HL-60/S4 (cell line): ENCODE results near the gene CBX7.

Experiments
- in situ Hi-C: fragments of 300-500 bp; cut with MboI; formaldehyde crosslinking; loops from 2 replicates; pipeline ENCODE4 v1.14.3; 2022; ENCODE audit warnings: low sequenced_read_pairs

Gene CBX7

GRCh38 chr22:39148727-39149535 lies 3.5 kb downstream of the CBX7 start:
- in situ Hi-C loops = no loop called here

DNA sequence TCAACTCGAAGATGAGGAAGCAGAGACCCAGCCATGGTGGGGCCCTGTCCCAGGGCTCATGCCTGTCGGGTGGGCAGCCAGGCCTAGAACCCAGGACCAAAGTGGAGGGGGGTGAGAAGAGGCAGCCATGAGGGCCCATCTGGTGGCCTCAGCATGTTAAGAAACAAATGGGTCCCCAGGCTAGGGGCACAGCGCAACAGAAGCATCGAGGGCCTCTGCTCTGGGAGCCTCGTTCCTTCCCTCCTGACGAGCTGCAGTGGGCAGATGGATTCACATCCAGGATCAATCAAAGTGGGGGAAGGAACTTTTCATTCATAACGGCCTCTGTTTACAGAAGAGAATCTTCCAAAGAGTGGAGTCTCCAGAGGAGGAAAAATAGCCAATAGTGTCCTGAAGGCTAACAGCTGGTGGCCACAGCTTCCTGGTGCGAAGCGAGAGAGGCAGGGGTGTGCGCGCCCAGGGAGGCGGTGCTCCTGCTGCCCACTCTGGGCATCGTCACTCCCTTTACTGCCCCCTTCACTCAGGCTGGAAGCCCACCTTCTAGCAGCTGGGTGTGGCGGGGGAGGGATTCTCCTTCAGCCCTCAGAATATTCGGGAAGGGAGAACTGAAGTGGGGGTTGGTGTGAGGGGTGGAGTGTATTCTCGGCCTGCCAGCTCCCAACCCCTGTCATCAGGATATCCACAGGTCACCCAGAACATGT lies 4.3 kb downstream of the CBX7 start:
- in situ Hi-C loops = no loop called here

GRCh38 chr22:39147335-39148025 lies 5.0 kb downstream of the CBX7 start:
- in situ Hi-C loops = no loop called here

DNA sequence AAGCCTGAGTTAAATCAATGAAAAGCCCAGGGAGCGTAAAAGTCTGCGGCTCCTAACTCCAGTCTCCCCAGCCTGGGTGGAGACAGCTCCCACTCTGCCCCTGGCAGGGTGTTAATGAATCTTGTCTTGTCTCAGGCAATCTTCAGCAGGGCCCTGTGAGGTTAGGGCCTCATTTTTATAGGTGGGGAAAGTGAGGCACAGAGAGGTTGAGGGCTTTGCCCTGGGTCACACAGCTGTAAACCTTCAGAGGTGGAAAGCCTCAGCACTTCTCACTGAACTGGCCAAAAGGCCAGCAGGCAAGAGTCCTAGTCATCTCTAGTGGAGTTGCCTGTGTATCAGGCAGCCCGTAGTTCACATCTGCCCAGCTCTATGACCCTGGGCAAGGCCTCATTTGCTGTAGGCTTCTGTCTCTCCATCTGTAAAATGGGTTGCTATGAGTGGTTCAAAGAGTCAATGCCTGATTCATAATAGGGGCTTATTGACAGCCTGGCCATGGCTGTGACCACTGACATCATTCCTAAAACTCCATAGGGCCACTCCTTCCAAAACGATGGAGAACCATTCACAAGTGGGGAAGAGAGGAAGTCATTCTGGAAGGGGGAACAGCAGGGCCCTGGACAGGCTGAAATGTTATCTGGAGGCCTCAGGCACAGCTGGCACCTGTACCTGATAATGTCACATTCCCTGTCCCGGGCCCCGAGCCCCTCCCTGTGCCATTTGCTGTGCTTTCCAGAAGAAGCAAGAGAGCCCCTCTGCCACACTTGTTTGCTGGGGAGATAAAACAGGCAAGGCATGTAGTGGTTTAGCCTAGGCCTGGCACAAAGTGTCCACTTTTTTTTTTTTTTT lies 6.0 kb downstream of the CBX7 start:
- in situ Hi-C loops = no loop called here

- in situ Hi-C loops = no loop called here
Observed at GRCh38 chr22:39144101-39144767, 8.2 kb downstream of the CBX7 start.

DNA sequence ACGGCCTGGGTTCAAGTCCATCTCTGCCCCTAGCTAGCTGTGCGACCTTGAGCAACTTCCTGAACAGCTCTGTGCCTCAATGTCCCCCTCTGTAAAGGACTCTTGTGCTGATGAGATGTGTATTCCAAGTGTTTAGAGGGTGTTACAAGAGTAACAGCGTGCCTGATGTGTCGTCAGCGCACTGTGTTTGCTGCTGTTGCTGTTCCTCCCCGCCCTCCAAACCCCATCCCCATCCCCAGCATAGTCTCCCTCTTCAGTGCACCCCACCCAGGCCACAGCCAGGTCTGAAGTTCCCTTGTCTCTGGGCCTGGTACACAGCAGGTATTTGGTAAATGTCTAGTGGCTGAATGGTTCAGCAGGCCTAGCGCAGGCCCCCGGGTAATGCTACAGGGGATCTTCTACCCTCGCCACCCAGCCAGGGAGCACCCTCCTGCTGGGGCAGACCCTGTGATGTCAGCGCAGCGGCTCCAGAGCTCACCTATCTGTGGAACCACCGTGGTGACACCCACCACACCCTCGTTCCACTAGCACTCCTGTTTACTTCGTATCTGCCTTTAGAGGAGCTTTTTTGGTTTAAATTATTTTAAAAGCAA lies 10.3 kb downstream of the CBX7 start:
- in situ Hi-C loops = no loop called here

DNA sequence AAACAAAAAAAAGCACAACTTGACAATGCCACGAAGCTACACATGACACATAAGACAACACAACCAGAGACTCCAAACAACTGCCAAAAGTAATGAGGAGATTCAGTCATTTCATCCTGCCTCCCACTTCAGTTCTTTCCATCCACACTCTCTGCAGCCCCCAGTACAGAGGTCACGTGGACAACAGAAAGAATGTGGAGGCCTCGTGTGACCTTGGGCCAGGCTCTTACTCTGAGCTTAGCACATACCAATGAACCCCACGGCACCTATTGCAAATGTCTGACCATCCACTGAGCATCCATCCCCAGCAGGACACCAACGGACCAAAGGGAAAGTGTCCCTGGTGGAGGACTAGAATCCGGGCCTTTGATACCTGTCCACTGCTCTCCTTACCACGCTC lies 12.5 kb downstream of the CBX7 start:
- in situ Hi-C loops = no loop called here

GRCh38 chr22:39138357-39138997 lies 14.0 kb downstream of the CBX7 start:
- in situ Hi-C loops = no loop called here

GRCh38 chr22:39136317-39136716 lies 16.2 kb downstream of the CBX7 start:
- in situ Hi-C loops = no loop called here

DNA sequence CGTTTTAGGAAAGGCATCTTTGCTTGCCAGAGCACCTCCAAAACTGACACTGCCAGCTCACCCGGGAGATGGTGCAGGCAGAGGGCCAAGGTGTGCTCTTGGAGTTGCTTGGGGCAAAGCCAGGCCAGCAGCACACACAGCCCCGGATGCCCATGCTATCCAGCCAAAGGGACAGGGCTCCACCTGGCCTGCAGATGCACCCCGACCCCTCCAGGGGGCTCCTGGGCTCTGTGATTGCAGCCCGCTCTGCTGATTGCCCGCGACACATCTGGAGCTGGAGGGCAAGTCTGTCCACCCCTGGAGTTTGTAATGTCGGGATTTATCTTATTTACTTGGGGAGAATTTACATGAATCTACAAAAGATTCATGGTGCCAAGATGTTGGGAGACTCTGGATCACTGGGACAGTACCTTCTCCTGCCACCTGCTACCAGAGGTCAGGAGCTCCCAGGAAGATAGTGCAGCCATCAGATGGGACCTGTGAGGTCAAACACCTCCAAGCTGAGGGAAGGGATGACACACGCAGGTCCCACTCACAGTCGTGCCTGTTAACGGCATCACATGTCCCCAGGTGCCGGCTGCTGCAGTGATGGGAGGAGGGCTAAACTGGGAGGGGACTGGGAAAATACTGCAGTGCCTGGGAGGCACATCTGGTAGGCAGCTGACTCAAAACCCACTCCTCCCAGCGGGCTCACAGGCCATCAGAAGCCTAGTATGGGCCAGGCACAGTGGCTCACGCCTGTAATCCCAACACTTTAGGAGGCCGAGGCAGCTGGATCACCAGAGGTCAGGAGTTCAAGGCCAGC lies 17.2 kb downstream of the CBX7 start:
- in situ Hi-C loops = no loop called here

GRCh38 chr22:39134366-39135091 lies 18.0 kb downstream of the CBX7 start:
- in situ Hi-C loops = no loop called here

GRCh38 chr22:39133871-39134270 lies 18.6 kb downstream of the CBX7 start:
- in situ Hi-C loops = no loop called here

DNA sequence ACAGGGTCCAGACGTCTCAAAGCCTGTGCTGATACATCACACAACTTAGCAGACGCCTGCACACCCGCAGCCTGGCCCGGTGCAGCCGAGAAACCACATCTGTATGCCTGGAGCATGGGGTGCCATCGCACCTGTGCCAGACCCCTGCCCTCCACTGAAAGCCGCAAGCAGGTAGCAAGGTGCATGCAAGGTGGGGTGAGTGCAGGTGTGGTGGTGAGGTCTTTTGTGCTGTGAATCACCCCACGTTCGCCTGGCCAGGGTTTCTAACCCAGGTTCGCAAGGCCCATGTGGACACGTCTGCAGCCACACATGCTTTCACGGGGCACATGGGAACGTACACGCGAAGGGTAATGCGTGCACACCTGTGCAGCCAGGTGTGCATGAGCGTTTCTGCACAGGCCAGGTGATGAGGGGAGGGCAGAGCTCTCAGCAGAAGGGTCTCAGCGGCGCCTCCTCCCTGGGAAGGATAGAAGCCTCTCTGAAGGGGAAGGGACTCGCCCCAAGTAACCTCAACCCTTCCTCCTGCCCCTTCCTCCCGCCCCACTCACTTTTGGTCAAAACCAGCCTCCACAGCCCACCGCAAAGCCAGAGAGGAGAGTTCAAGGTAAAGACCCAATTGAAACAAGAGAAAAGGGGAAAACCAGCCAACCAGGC lies 19.5 kb downstream of the CBX7 start:
- in situ Hi-C loops = no loop called here

GRCh38 chr22:39132281-39132680 lies 20.2 kb downstream of the CBX7 start:
- in situ Hi-C loops = no loop called here

GRCh38 chr22:39130892-39131855 lies 21.3 kb downstream of the CBX7 start:
- in situ Hi-C loops = no loop called here

GRCh38 chr22:39130152-39130704 lies 22.3 kb downstream of the CBX7 start:
- in situ Hi-C loops = no loop called here
